CD4-positive, alpha-beta T cell (primary cell): ENCODE measurements around the gene AHNAK2. TPM values are rescaled to one million over a fixed set of nuclear protein-coding genes. Genes with fewer than 3 reads are reported as not detected.

ENCODE experiments used
- ATAC-seq: fragments of 200-7000 bp; cut with Tn5 transposase; one replicate; pipeline ENCODE4 v1.10.0; 2022; ENCODE audit warnings: mild to moderate bottlenecking; ENCODE audit not compliant: poor library complexity
- CTCF ChIA-PET: fragments of 350-600 bp; sonication (Branson Sonifier 250); formaldehyde crosslinking; loops from one replicate; lab custom pipeline; 2021; ENCODE audit warnings: antibody characterized with exemption, inconsistent platforms; lab: Charles Lee
- POLR2A ChIA-PET: fragments of 350-600 bp; sonication (Branson Sonifier 250); formaldehyde crosslinking; loops from one replicate; lab custom pipeline; 2021; ENCODE audit warnings: antibody characterized with exemption, inconsistent platforms; lab: Charles Lee
- DNase-seq, 14 experiments: peaks; one replicate each; pipeline ENCODE4 v3.0.0-alpha.2; 2013 to 2020; ENCODE audit warnings: mixed read lengths in 2 of 14
- H3K27ac ChIP-seq, 2 donors: one replicate each; pipeline versions ENCODE4 v1.5.1 to v1.7.0; 2013; ENCODE audit warnings: low read length in 2 of 2, low read depth in 1 of 2, mild to moderate bottlenecking in 1 of 2
- H3K27me3 ChIP-seq, 2 experiments: 1 replicate in 1 of 2; 2 replicates in 1 of 2; pipeline versions ENCODE4 v1.6.1 to v1.7.0; 2013; ENCODE audit warnings: low read length in 2 of 2, control low read depth in 1 of 2, mild to moderate bottlenecking in 1 of 2, moderate library complexity in 1 of 2; ENCODE audit not compliant: insufficient read depth in 2 of 2, control insufficient read depth in 1 of 2
- H3K36me3 ChIP-seq: one replicate; pipeline ENCODE4 v1.6.1; 2013; ENCODE audit warnings: low read length, control low read depth; ENCODE audit not compliant: insufficient read depth
- H3K4me1 ChIP-seq: one replicate; pipeline ENCODE4 v1.6.1; 2013; ENCODE audit warnings: low read length, control low read depth; ENCODE audit not compliant: insufficient read depth
- H3K4me3 ChIP-seq: one replicate; pipeline ENCODE4 v1.5.1; 2013; ENCODE audit warnings: mild to moderate bottlenecking, low read length, moderate library complexity
- H3K9me3 ChIP-seq, 2 experiments: 1 replicate in 1 of 2; 2 replicates in 1 of 2; pipeline versions ENCODE4 v1.6.1 to v1.7.0; 2013; ENCODE audit warnings: low read length in 2 of 2, mild to moderate bottlenecking in 2 of 2, control low read depth in 1 of 2, moderate library complexity in 1 of 2; ENCODE audit not compliant: control insufficient read depth in 1 of 2, insufficient read depth in 1 of 2
- H3K27ac Mint-ChIP-seq: one replicate; pipeline ENCODE4 v1.8.0; 2020; ENCODE audit warnings: mixed read lengths
- H3K27me3 Mint-ChIP-seq: one replicate; pipeline ENCODE4 v1.8.0; 2021; ENCODE audit warnings: mixed read lengths
- H3K36me3 Mint-ChIP-seq: one replicate; pipeline ENCODE4 v1.8.0; 2021; ENCODE audit warnings: low read depth, mixed read lengths
- H3K4me1 Mint-ChIP-seq: one replicate; pipeline ENCODE4 v1.8.0; 2021; ENCODE audit warnings: low read depth, mixed read lengths
- H3K4me3 Mint-ChIP-seq: one replicate; pipeline ENCODE4 v1.8.0; 2020; ENCODE audit warnings: mild to moderate bottlenecking, mixed read lengths
- H3K9me3 Mint-ChIP-seq: one replicate; pipeline ENCODE4 v1.8.0; 2020; ENCODE audit warnings: mixed read lengths
- CTCF ChIP-seq: fragments of 200-600 bp; IDR thresholded peaks from one replicate; pipeline ENCODE4 v1.8.0; 2022; ENCODE audit warnings: antibody characterized with exemption, mild to moderate bottlenecking
- intact Hi-C, 2 experiments: fragments of 100-400 bp; cut with DNase I in 1 of 2; cut with micrococcal nuclease in 1 of 2; formaldehyde crosslinking; loops; one replicate each; pipeline versions ENCODE4 v1.15.1 to v1.9.0; 2023 to 2025; cut with DNase I, micrococcal nuclease
- total RNA-seq, 174 experiments: library from RNA in 2 of 174; stranded (reverse) in 2 of 174; gene quantifications; one replicate each; pipeline ENCODE4 v1.2.3 and lab custom pipeline; 2021 to 2026

The AHNAK2 gene
- total RNA-seq, 2 experiments from 2014 or later = 0.05 TPM; not detected in 1

DNA sequence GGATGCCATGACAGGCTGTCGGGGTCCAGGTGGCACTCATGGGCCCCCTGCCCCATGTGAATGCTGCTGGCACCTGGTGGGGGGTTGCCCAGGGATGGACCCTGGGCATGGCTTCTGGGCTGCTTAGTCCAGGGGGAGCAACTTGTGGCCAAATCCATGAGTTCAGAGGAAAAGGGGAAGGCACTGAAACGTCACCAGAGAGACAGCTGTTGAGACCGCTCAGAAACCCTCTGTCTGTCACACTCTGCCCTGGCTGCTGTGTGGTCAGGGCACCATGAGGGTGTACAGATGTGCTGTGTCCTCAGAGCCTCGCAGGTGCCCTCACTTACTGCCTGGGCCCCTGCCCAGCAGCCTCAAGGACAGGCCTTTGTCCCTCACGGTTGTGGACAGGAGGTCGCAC lies 16.8 kb upstream of the AHNAK2 start:
- CTCF ChIA-PET = no interaction called here
- Histone ChIP-seq H3K27ac (no peak overlapping the region), H3K4me1 (no peaks in the 10 kb centered on the region), H3K27me3 (no peaks in the 10 kb centered on the region), H3K36me3 (no peaks in the 10 kb centered on the region), H3K4me3 (no peak overlapping the region), H3K9me3 (no peaks in the 10 kb centered on the region)
- no peaks in the 10 kb centered on the region for H3K36me3 Mint-ChIP-seq
- no peak for ATAC-seq
- intact Hi-C loops = no loop called here
- no peak overlapping the region for H3K27ac Mint-ChIP-seq
- H3K4me1 Mint-ChIP-seq = no peaks in the 10 kb centered on the region
- H3K4me3 Mint-ChIP-seq = no peak overlapping the region
- H3K9me3 Mint-ChIP-seq = no peaks in the 10 kb centered on the region
- POLR2A ChIA-PET = no interaction called here
- no peak for DNase-seq
- TF ChIP-seq CTCF = no peak
- H3K27me3 Mint-ChIP-seq = no peaks in the 10 kb centered on the region

DNA sequence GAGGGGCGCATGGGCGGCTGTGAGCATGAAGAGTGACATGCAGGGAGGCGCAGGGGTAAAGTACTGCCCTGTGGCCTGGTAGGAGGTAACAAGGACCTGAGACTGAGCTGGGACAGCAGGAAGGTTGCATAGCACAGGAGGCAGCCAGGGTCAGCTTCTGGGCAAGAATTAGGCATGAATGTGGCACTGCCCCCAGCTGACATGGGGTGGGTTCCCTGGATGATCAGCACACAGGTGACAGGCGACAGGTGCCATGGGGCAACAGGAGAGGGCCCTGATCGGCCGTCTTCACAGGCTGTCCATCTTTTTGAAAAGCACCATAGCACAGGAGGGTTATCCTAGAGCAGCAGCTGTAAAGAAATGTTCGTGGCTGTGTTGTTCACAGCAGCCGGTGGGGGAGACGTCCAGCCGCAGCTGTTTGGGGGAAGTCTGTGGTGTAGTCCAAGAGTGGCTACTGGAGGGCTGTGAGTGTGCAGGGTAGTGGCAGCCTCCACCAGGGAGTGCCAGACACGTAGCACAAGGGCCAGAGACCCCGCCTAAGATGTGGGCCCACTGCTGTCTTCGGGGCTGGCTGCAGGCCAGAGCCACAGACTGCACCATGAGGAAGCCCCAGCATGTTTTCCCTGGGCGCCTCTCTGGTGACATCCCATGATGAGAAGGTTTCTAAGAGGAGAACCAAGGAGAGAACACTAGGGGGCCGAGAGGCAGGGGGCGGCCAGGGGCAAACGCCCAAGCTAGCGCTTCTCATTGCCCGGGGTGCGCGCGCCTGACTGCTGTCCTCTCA lies 15.8 kb upstream of the AHNAK2 start:
- intact Hi-C loops = no loop called here
- no peak overlapping the region for H3K4me3 Mint-ChIP-seq
- no peak for TF ChIP-seq CTCF
- H3K27me3 Mint-ChIP-seq = no peaks in the 10 kb centered on the region
- no peak overlapping the region for H3K27ac ChIP-seq
- H3K4me1 Mint-ChIP-seq = no peaks in the 10 kb centered on the region
- no peak overlapping the region for H3K27ac Mint-ChIP-seq
- H3K4me1 ChIP-seq = no peaks in the 10 kb centered on the region
- no peaks in the 10 kb centered on the region for H3K9me3 Mint-ChIP-seq
- no peaks in the 10 kb centered on the region for H3K27me3 ChIP-seq
- ATAC-seq = no peak
- ChIA-PET POLR2A (interaction anchor here (0.8 kb wide), 1 partner anchor 27 kb away, joined by 3 read pairs; the partner anchor contains the start of gene CDCA4), CTCF (no interaction called here)
- H3K9me3 ChIP-seq = no peaks in the 10 kb centered on the region
- H3K4me3 ChIP-seq = no peak overlapping the region
- no peaks in the 10 kb centered on the region for H3K36me3 Mint-ChIP-seq
- H3K36me3 ChIP-seq = no peaks in the 10 kb centered on the region
- DNase-seq = no peak

- no peak for TF ChIP-seq CTCF
- Mint-ChIP-seq H3K27me3 (no peaks in the 10 kb centered on the region), H3K9me3 (no peaks in the 10 kb centered on the region), H3K4me1 (no peaks in the 10 kb centered on the region), H3K36me3 (no peaks in the 10 kb centered on the region), H3K4me3 (no peak overlapping the region), H3K27ac (no peak overlapping the region)
- H3K27me3 ChIP-seq = no peaks in the 10 kb centered on the region
- intact Hi-C loops = no loop called here
- H3K9me3 ChIP-seq = no peaks in the 10 kb centered on the region
- POLR2A ChIA-PET = no interaction called here
- H3K4me3 ChIP-seq = no peak overlapping the region
- no peak overlapping the region for H3K27ac ChIP-seq
- no peaks in the 10 kb centered on the region for H3K4me1 ChIP-seq
- CTCF ChIA-PET = no interaction called here
- no peaks in the 10 kb centered on the region for H3K36me3 ChIP-seq
- ATAC-seq (no peak), DNase-seq (no peak)
These were observed 15.1 kb upstream of the AHNAK2 start for GRCh38 chr14:104993306-104993705.
